HS-27A (cell line): ENCODE data around the gene GJB4.
"Not testable (repeated sequence)": the region's sequence is repeated elsewhere in the genome, so short reads cannot be mapped to it uniquely, and the experiment has no call there.

Experiments used
- DNase-seq: peaks from one replicate; pipeline ENCODE4 v3.0.0-alpha.2; 2012; ENCODE audit warnings: low read depth, missing footprints

Gene GJB4

GRCh38 chr1:34800214-34800613 is 40.7 kb downstream of the GJB4 start:
- DNase-seq = no peak

- no peak for DNase-seq
These were observed 44.2 kb downstream of the GJB4 start for GRCh38 chr1:34803770-34804169.

- peak; percentile 26 for DNase-seq
These were observed 46.9 kb downstream of the GJB4 start for GRCh38 chr1:34806396-34806795.

GRCh38 chr1:34808051-34808810 is 48.7 kb downstream of the GJB4 start:
- no peak for DNase-seq

GRCh38 chr1:34810781-34811180 is 51.2 kb downstream of the GJB4 start:
- not testable (repeated sequence) for DNase-seq
